ENCODE results near the gene CNTN4.

GRCh38 chr3:2300938-2301337 is 202.3 kb downstream of the CNTN4 start:
- TF ChIP-seq CTCF (IDR thresholded peaks at IDR 0.05) = no peak
- TF ChIP-seq POLR2A (IDR thresholded peaks at IDR 0.05) = no peak
- no peak for TF ChIP-seq POLR2AphosphoS5 (IDR thresholded peaks at IDR 0.05)

Data from breast epithelium (tissue), 3 donors.